K562 (cell line): ENCODE data around the gene SND1. TPM values are rescaled to one million over a fixed set of nuclear protein-coding genes. Genes with fewer than 3 reads are reported as not detected.

Experiments used
- AFF1 ChIP-seq, 2 experiments: fragments of 450-650 bp; IDR thresholded peaks; 2 replicates each; pipeline ENCODE4 v1.6.1; 2018; ENCODE audit warnings: mild to moderate bottlenecking in 2 of 2, low read depth in 1 of 2; ENCODE audit not compliant: partially characterized antibody in 2 of 2
- FOXO4 ChIP-seq: fragments of 450-650 bp; formaldehyde crosslinking; IDR thresholded peaks from 2 replicates; pipeline ENCODE4 v1.4.0; 2020; ENCODE audit warnings: mild to moderate bottlenecking, moderate library complexity
- GTF2F1 ChIP-seq: IDR thresholded peaks from 2 replicates; pipeline ENCODE4 v1.6.1; 2011; ENCODE audit warnings: low read depth, low read length, improper control_type of control experiment
- HNRNPL ChIP-seq: fragments of 200-400 bp; formaldehyde crosslinking; IDR thresholded peaks from 2 replicates; pipeline ENCODE4 v1.6.1; 2017; ENCODE audit warnings: low read depth, mild to moderate bottlenecking, low read length
- NBN ChIP-seq: fragments of 450-650 bp; IDR thresholded peaks from 2 replicates; pipeline ENCODE4 v1.6.1; 2016; ENCODE audit warnings: low read depth, mild to moderate bottlenecking
- TRIM24 ChIP-seq, 2 experiments: fragments of 450-650 bp; IDR thresholded peaks; 2 replicates each; pipeline ENCODE4 v1.6.1; 2016
- ZNF134 ChIP-seq: fragments of 250-450 bp; sonication (Bioruptor Pico); conservative IDR thresholded peaks from 2 replicates; pipeline ENCODE4 v1.4.0; 2020
- ZNF655 ChIP-seq: fragments of 250-450 bp; sonication (Bioruptor Pico); IDR thresholded peaks from 2 replicates; pipeline ENCODE4 v1.5.0; 2021
- polyA plus RNA-seq, 8 experiments: library from polyadenylated mRNA; depleted of rRNA in 4 of 8; stranded (reverse) in 5 of 8; unstranded in 3 of 8; fragments of >200 nt; fragmentation: Nextera tagmentation in 2 of 8; fragmentation: Illumina TruSeq in 1 of 8; extraction: Ambion mirVana in 2 of 8; extraction: Trizol in 1 of 8; gene quantifications; 2 replicates each; pipeline versions ENCODE4 v1.2.1 to v1.2.3, GENCODE V29; 2011 to 2014; ENCODE audit warnings: inconsistent platforms in 1 of 8, missing spikeins in 1 of 8
- total RNA-seq, 7 experiments: library from RNA; depleted of rRNA in 6 of 7; stranded (reverse); fragments of >200 nt in 6 of 7; fragmentation: Illumina TruSeq in 2 of 7; extraction: Trizol in 2 of 7; gene quantifications; 2 replicates each; pipeline versions ENCODE4 v1.2.1 to v1.2.3, GENCODE V29; 2011 to 2021; ENCODE audit warnings: low replicate concordance in 1 of 7

Gene SND1
- total and polyA plus RNA-seq, 9 of the 15 experiments (the other 6 are each of a cell fraction or from before 2014, with no cell fraction given): 46.5 to 307 (median 191) TPM

GRCh38 chr7:127818306-127818705 is 166.3 kb downstream of the SND1 start (continued):
- no peak for TF ChIP-seq AFF1 (IDR thresholded peaks at IDR 0.05; ENCODE audit: low read depth in 1 of 2, partially characterized antibody in 2 of 2)
- TF ChIP-seq HNRNPL: no peak
- TF ChIP-seq ZNF134 (CRISPR knock-in tag): no peak
- TF ChIP-seq NBN: no peak
- TF ChIP-seq TRIM24 (IDR thresholded peaks at IDR 0.05): no peak
- TF ChIP-seq ZNF655 (CRISPR knock-in tag): no peak
- TF ChIP-seq FOXO4 (CRISPR knock-in tag): no peak
- TF ChIP-seq GTF2F1: no peak
- TF ChIP-seq, all 486 proteins: peak for 0
